Fibroblast of villous mesenchyme (primary cell): ENCODE results near the gene ELP5. TPM values are rescaled to one million over a fixed set of nuclear protein-coding genes. Genes with fewer than 3 reads are reported as not detected.

ENCODE experiments used
- DNase-seq: peaks from one replicate; pipeline ENCODE4 v3.0.0-alpha.2; 2010; ENCODE audit warnings: low read depth
- H3K4me3 ChIP-seq: 2 replicates; pipeline ENCODE4 v1.5.1; 2011; ENCODE audit warnings: low read depth, mild to moderate bottlenecking, low read length
- CTCF ChIP-seq: IDR thresholded peaks from 2 replicates; pipeline ENCODE4 v1.5.1; 2012; ENCODE audit warnings: low read depth, mild to moderate bottlenecking, low read length; ENCODE audit not compliant: insufficient read depth
- total RNA-seq: library from RNA; depleted of rRNA; stranded (reverse); fragments of >200 nt; gene quantifications from 2 replicates; pipeline ENCODE4 v1.2.3, GENCODE V29; 2012

ELP5 gene
- total RNA-seq, 1 donor: 36.3 TPM

GRCh38 chr17:7208027-7208571 lies 43.9 kb upstream of the ELP5 start:
- no peak overlapping the region for H3K4me3 ChIP-seq
- TF ChIP-seq CTCF: no peak
- no peak for DNase-seq

GRCh38 chr17:7208754-7209460 lies 43.1 kb upstream of the ELP5 start:
- TF ChIP-seq CTCF: no peak
- H3K4me3 ChIP-seq: no peak overlapping the region
- DNase-seq: no peak

GRCh38 chr17:7211491-7212273 lies 40.3 kb upstream of the ELP5 start:
- H3K4me3 ChIP-seq: peak overlapping the region; percentile 37
- DNase-seq: no peak
- no peak for TF ChIP-seq CTCF

GRCh38 chr17:7213895-7214299 lies 38.1 kb upstream of the ELP5 start:
- H3K4me3 ChIP-seq: peak overlapping the region; percentile 62
- DNase-seq: peak; percentile 81
- peak; percentile 52 for TF ChIP-seq CTCF

- peak overlapping the region; percentile 62 for H3K4me3 ChIP-seq
- DNase-seq: peak; percentile 96
- TF ChIP-seq CTCF: peak; percentile 57
Observed at GRCh38 chr17:7214300-7215135, 37.5 kb upstream of the ELP5 start.

GRCh38 chr17:7215136-7215638 lies 36.8 kb upstream of the ELP5 start:
- H3K4me3 ChIP-seq: peak overlapping the region; percentile 62
- no peak for DNase-seq
- TF ChIP-seq CTCF: no peak
